Measurements from ENCODE around the gene STARD13. TPM values are rescaled to one million over a fixed set of nuclear protein-coding genes. Genes with fewer than 3 reads are reported as not detected.
A peak's percentile ranks its signal among the peaks of the same experiment; 100 is the strongest.

Gene STARD13
- polyA plus RNA-seq, 1 experiment, result 21.2 TPM

GRCh38 chr13:33208290-33209220 lies 77.0 kb downstream of the STARD13 start:
- ChIA-PET CTCF (interaction anchor here (1.2 to 1.5 kb wide), 2 partner anchors 16 to 83 kb away, joined by 3 to 4 read pairs; no protein-coding TSS in a partner anchor), POLR2A (interaction anchor here (0.7 kb wide), 1 partner anchor 10 kb away, joined by 5 read pairs; no protein-coding TSS in a partner anchor)
- H3K27me3 ChIP-seq (ENCODE audit: control insufficient read depth, insufficient read depth, low read length), result no peaks in the 10 kb centered on the region
- no peak for DNase-seq (ENCODE audit: low read depth)
- H3K4me3 ChIP-seq (ENCODE audit: low read depth, low read length), result no peak overlapping the region
- H3K36me3 ChIP-seq (ENCODE audit: control insufficient read depth, insufficient read depth, low read length), result peaks cover 2% of the 10 kb centered on the region; the same call in 1 of the 2 replicates
- TF ChIP-seq CTCF (IDR thresholded peaks at IDR 0.05; ENCODE audit: insufficient read depth, low read depth, low read length), result no peak

GRCh38 chr13:33207615-33207961 lies 78.0 kb downstream of the STARD13 start:
- CTCF ChIA-PET, result interaction anchor here (1.0 to 1.5 kb wide), 3 partner anchors 17 to 82 kb away, joined by 3 to 4 read pairs (median 3); no protein-coding TSS in a partner anchor
- TF ChIP-seq CTCF (IDR thresholded peaks at IDR 0.05; ENCODE audit: insufficient read depth, low read depth, low read length), result no peak
- no peak overlapping the region for H3K4me3 ChIP-seq (ENCODE audit: low read depth, low read length)
- POLR2A ChIA-PET, result no interaction called here
- H3K36me3 ChIP-seq (ENCODE audit: control insufficient read depth, insufficient read depth, low read length), result peaks cover 2% of the 10 kb centered on the region; the same call in 1 of the 2 replicates
- DNase-seq (ENCODE audit: low read depth), result peak; percentile 82
- H3K27me3 ChIP-seq (ENCODE audit: control insufficient read depth, insufficient read depth, low read length), result no peaks in the 10 kb centered on the region

- no peak for TF ChIP-seq CTCF (IDR thresholded peaks at IDR 0.05; ENCODE audit: insufficient read depth, low read depth, low read length)
- ChIA-PET POLR2A (no interaction called here), CTCF (interaction anchor here (1.0 to 1.5 kb wide), 3 partner anchors 18 to 81 kb away, joined by 3 to 4 read pairs (median 3); no protein-coding TSS in a partner anchor)
- Histone ChIP-seq H3K36me3 (ENCODE audit: control insufficient read depth, insufficient read depth, low read length) (peaks cover 2% of the 10 kb centered on the region; the same call in 1 of the 2 replicates), H3K4me3 (ENCODE audit: low read depth, low read length) (no peak overlapping the region), H3K27me3 (ENCODE audit: control insufficient read depth, insufficient read depth, low read length) (no peaks in the 10 kb centered on the region)
- DNase-seq (ENCODE audit: low read depth), result no peak
Observed at GRCh38 chr13:33206945-33207614, 78.5 kb downstream of the STARD13 start.

- H3K4me3 ChIP-seq (ENCODE audit: low read depth, low read length), result no peak overlapping the region
- no peak for DNase-seq (ENCODE audit: low read depth)
- CTCF ChIA-PET, result interaction anchor here (0.6 to 1.0 kb wide), 2 partner anchors 17 to 393 kb away, joined by 3 to 4 read pairs; no protein-coding TSS in a partner anchor
- peaks cover 2% of the 10 kb centered on the region; the same call in 1 of the 2 replicates for H3K36me3 ChIP-seq (ENCODE audit: control insufficient read depth, insufficient read depth, low read length)
- TF ChIP-seq CTCF (IDR thresholded peaks at IDR 0.05; ENCODE audit: insufficient read depth, low read depth, low read length), result no peak
- POLR2A ChIA-PET, result interaction anchor here (0.5 kb wide), 1 partner anchor 182 kb away, joined by 6 read pairs; no protein-coding TSS in a partner anchor
- H3K27me3 ChIP-seq (ENCODE audit: control insufficient read depth, insufficient read depth, low read length), result no peaks in the 10 kb centered on the region
Observed at GRCh38 chr13:33206425-33206824, 79.1 kb downstream of the STARD13 start.

All from BJ (cell line).